Measurements from ENCODE around the gene PCDH1.

DNA sequence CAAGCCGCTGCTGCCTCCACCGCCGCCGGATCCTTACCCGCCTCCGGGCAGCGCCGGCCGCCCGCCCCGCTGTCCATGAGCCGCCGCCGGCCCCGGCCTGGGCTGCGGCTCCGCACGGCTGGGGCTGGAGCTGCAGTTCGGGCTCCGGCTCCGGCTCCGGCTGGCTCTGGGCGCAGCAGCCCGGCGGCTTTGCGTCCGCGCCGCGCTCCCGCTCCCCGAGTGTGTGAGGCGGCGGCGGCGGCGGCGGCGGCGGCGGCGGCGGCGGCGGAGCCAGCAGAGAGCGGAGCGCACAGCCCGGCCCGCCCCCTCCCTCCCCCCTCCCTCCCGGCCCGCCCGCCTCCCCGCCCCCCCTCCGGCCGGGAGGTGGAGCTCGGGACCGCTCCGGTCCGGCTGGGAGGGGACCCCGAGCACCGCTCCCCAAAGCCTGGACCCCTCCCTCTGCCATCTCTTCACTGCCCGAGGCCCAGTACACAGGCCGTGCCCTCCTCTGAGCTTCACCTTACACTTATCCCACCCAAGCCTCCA is at the start of gene PCDH1:
- TF ChIP-seq, protein P1, sequence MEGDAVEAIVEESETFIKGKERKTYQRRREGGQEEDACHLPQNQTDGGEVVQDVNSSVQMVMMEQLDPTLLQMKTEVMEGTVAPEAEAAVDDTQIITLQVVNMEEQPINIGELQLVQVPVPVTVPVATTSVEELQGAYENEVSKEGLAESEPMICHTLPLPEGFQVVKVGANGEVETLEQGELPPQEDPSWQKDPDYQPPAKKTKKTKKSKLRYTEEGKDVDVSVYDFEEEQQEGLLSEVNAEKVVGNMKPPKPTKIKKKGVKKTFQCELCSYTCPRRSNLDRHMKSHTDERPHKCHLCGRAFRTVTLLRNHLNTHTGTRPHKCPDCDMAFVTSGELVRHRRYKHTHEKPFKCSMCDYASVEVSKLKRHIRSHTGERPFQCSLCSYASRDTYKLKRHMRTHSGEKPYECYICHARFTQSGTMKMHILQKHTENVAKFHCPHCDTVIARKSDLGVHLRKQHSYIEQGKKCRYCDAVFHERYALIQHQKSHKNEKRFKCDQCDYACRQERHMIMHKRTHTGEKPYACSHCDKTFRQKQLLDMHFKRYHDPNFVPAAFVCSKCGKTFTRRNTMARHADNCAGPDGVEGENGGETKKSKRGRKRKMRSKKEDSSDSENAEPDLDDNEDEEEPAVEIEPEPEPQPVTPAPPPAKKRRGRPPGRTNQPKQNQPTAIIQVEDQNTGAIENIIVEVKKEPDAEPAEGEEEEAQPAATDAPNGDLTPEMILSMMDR (IDR thresholded peaks at IDR 0.05), result no peak
- TF ChIP-seq POLR2AphosphoS5 (IDR thresholded peaks at IDR 0.05) (peak in 2 of 4 donors; percentile 42 to 48), EP300 (IDR thresholded peaks at IDR 0.05) (no peak)
